HG02759 (cell line): Measurements from ENCODE around the gene MAGEA12.
A peak's percentile ranks its signal among the peaks of the same experiment; 100 is the strongest.
"Not testable (repeated sequence)": the region's sequence is repeated elsewhere in the genome, so short reads cannot be mapped to it uniquely, and the experiment has no call there.

Experiments
- ATAC-seq: cut with Tn5 transposase; IDR thresholded peaks from one replicate; pipeline ENCODE4 v1.9.1; 2021; ENCODE audit warnings: mild to moderate bottlenecking, moderate library complexity; ENCODE audit not compliant: unreplicated experiment

The MAGEA12 gene

DNA sequence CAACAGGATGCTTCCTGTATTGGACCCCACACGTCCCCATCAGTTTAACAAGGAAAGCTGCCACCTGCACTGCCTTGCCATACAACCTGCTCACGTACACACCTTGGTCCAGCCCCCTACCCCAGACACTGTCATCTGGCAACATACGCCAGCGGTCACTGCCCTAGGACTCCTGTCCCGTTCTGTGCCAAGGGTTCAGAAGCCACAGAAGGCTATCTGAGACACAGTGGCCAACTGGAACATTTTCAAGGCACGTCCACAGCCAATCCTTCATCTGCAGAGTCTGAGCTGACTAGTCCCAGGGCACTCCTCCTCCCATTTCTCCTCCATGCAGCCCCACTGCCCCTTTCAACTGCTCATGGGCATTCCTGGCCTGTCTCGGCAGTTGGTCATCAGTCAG, 28.0 kb downstream of the MAGEA12 start:
- ATAC-seq, result not testable (repeated sequence)

DNA sequence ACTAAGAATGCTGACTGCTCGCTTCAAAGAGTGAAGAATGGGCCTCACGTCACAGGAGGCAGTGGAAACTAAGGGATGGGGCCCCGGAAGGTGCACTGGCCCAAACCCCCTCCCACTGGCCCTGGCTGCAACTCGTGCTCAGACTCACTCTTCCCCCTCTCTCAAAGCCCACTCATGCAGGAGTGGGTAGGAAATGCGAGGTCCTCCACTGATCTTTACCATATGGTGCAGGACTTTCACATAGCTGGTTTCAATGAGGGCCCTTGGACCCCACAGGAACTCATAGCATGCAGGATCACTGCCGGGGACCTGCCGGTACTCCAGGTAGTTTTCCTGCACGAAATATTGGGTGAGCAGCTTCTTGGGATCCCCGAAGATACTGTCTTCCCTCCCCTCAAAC, 33.0 kb downstream of the MAGEA12 start:
- not testable (repeated sequence) for ATAC-seq

DNA sequence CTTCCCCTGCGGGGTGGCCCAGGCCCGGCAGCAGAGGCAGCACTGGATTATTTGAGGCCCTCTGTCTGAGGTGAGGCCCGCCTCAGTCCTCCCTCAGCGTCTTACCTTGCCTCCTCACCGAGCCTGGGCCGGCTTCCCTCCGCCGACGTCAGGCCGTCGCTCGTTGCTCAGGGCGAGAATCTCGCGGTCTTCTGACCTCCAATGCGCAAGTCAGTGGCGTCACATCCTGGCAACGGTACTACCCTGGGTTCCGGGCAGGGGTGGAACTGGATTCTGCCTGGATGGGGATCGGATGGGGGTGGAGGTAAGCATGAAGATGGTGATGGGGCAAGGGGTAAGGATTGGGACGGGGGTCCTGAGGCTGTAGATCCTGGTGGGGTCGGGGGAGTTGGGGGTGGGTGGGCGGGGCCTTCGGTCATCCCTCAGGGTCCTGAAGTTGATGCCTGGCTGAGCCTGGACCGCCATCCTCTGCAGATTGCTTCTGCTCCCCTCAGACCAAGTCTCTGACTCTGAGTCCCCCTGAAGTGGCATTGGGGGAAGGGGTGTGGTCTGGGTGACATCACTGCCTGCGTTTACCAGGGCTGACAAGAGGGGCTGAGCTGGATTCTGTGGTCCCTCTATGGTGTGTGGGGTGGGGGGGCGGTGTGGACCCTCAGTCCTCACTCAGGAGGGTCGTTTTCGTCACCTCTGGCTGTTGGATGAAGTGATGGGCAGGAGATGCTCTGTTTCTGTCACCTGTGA, 36.2 kb downstream of the MAGEA12 start, which contains the start of gene MAGEA6:
TSS of gene MAGEA6 (minus strand) at position 141 of the 741 bp plus-strand sequence. CDS start 2,039 bp downstream, outside the sequence.
- not testable (repeated sequence) for ATAC-seq

DNA sequence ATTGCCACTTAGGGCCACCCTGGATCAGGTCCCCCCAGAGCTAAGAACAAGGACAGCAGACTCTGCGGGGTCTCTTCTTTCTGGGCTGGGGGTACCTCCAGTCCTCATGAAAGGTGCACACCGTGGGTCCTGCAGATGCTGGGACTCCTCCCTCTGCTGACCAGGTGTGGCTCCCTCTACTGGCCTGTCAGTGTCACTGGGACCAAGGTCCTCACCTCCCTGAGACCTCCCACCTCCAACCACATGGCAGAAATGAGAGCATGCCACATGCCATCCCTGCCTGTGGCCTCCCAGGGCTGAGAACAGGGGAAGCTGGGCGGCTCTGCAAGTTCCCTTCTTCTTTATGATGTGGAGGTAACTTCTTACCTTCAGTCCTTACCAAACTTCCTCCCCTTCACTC, 53.5 kb downstream of the MAGEA12 start:
- peak; percentile 85 for ATAC-seq
